ENCODE data around the gene CC2D2A. TPM values are rescaled to one million over a fixed set of nuclear protein-coding genes. Genes with fewer than 3 reads are reported as not detected.

The CC2D2A gene
- total RNA-seq, 1 experiment from 2014 or later: 10.2 TPM

- TF ChIP-seq PRDM15 (CRISPR knock-in tag; IDR thresholded peaks at IDR 0.05): no peak
- TF ChIP-seq PREB (CRISPR knock-in tag; IDR thresholded peaks at IDR 0.05; ENCODE audit: borderline replicate concordance): no peak
- TF ChIP-seq CREM (CRISPR knock-in tag; IDR thresholded peaks at IDR 0.05): no peak
Observed at GRCh38 chr4:15562114-15562513, 92.4 kb downstream of the CC2D2A start (continued).

GRCh38 chr4:15562623-15563022, 92.9 kb downstream of the CC2D2A start:
- DNase-seq (ENCODE audit: low spot score): no peak
- ChIA-PET CTCF (no interaction called here), POLR2A (no interaction called here)
- Mint-ChIP-seq H3K27me3 (ENCODE audit: low read depth) (no peaks in the 10 kb centered on the region), H3K27ac (no peak overlapping the region), H3K36me3 (peaks cover 17% of the 10 kb centered on the region), H3K4me1 (no peaks in the 10 kb centered on the region), H3K9me3 (no peaks in the 10 kb centered on the region), H3K4me3 (no peak overlapping the region)
- ATAC-seq: no peak
- TF ChIP-seq ELF4 (CRISPR knock-in tag; IDR thresholded peaks at IDR 0.05; ENCODE audit: low read depth): no peak
- no peak for TF ChIP-seq HMGXB4 (CRISPR knock-in tag; IDR thresholded peaks at IDR 0.05)
- TF ChIP-seq FOXK1 (CRISPR knock-in tag; IDR thresholded peaks at IDR 0.05): no peak
- TF ChIP-seq PRRX2 (CRISPR knock-in tag; IDR thresholded peaks at IDR 0.05): no peak
- no peak for TF ChIP-seq NFATC4 (CRISPR knock-in tag; IDR thresholded peaks at IDR 0.05)
- no peak for TF ChIP-seq ZNF232 (CRISPR knock-in tag; IDR thresholded peaks at IDR 0.05)
- no peak for TF ChIP-seq ZNF416 (CRISPR knock-in tag; IDR thresholded peaks at IDR 0.05)
- TF ChIP-seq, protein P1, sequence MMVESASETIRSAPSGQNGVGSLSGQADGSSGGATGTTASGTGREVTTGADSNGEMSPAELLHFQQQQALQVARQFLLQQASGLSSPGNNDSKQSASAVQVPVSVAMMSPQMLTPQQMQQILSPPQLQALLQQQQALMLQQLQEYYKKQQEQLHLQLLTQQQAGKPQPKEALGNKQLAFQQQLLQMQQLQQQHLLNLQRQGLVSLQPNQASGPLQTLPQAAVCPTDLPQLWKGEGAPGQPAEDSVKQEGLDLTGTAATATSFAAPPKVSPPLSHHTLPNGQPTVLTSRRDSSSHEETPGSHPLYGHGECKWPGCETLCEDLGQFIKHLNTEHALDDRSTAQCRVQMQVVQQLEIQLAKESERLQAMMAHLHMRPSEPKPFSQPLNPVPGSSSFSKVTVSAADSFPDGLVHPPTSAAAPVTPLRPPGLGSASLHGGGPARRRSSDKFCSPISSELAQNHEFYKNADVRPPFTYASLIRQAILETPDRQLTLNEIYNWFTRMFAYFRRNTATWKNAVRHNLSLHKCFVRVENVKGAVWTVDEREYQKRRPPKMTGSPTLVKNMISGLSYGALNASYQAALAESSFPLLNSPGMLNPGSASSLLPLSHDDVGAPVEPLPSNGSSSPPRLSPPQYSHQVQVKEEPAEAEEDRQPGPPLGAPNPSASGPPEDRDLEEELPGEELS (CRISPR knock-in tag; IDR thresholded peaks at IDR 0.05): no peak
- TF ChIP-seq, protein P2, sequence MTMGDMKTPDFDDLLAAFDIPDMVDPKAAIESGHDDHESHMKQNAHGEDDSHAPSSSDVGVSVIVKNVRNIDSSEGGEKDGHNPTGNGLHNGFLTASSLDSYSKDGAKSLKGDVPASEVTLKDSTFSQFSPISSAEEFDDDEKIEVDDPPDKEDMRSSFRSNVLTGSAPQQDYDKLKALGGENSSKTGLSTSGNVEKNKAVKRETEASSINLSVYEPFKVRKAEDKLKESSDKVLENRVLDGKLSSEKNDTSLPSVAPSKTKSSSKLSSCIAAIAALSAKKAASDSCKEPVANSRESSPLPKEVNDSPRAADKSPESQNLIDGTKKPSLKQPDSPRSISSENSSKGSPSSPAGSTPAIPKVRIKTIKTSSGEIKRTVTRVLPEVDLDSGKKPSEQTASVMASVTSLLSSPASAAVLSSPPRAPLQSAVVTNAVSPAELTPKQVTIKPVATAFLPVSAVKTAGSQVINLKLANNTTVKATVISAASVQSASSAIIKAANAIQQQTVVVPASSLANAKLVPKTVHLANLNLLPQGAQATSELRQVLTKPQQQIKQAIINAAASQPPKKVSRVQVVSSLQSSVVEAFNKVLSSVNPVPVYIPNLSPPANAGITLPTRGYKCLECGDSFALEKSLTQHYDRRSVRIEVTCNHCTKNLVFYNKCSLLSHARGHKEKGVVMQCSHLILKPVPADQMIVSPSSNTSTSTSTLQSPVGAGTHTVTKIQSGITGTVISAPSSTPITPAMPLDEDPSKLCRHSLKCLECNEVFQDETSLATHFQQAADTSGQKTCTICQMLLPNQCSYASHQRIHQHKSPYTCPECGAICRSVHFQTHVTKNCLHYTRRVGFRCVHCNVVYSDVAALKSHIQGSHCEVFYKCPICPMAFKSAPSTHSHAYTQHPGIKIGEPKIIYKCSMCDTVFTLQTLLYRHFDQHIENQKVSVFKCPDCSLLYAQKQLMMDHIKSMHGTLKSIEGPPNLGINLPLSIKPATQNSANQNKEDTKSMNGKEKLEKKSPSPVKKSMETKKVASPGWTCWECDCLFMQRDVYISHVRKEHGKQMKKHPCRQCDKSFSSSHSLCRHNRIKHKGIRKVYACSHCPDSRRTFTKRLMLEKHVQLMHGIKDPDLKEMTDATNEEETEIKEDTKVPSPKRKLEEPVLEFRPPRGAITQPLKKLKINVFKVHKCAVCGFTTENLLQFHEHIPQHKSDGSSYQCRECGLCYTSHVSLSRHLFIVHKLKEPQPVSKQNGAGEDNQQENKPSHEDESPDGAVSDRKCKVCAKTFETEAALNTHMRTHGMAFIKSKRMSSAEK (CRISPR knock-in tag; IDR thresholded peaks at IDR 0.05; ENCODE audit: borderline replicate concordance): no peak
- TF ChIP-seq ZNF396 (CRISPR knock-in tag; IDR thresholded peaks at IDR 0.05; ENCODE audit: borderline replicate concordance): no peak
- TF ChIP-seq, protein P3, sequence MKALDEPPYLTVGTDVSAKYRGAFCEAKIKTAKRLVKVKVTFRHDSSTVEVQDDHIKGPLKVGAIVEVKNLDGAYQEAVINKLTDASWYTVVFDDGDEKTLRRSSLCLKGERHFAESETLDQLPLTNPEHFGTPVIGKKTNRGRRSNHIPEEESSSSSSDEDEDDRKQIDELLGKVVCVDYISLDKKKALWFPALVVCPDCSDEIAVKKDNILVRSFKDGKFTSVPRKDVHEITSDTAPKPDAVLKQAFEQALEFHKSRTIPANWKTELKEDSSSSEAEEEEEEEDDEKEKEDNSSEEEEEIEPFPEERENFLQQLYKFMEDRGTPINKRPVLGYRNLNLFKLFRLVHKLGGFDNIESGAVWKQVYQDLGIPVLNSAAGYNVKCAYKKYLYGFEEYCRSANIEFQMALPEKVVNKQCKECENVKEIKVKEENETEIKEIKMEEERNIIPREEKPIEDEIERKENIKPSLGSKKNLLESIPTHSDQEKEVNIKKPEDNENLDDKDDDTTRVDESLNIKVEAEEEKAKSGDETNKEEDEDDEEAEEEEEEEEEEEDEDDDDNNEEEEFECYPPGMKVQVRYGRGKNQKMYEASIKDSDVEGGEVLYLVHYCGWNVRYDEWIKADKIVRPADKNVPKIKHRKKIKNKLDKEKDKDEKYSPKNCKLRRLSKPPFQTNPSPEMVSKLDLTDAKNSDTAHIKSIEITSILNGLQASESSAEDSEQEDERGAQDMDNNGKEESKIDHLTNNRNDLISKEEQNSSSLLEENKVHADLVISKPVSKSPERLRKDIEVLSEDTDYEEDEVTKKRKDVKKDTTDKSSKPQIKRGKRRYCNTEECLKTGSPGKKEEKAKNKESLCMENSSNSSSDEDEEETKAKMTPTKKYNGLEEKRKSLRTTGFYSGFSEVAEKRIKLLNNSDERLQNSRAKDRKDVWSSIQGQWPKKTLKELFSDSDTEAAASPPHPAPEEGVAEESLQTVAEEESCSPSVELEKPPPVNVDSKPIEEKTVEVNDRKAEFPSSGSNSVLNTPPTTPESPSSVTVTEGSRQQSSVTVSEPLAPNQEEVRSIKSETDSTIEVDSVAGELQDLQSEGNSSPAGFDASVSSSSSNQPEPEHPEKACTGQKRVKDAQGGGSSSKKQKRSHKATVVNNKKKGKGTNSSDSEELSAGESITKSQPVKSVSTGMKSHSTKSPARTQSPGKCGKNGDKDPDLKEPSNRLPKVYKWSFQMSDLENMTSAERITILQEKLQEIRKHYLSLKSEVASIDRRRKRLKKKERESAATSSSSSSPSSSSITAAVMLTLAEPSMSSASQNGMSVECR (CRISPR knock-in tag; IDR thresholded peaks at IDR 0.05; ENCODE audit: borderline replicate concordance): no peak
- TF ChIP-seq, protein P4, sequence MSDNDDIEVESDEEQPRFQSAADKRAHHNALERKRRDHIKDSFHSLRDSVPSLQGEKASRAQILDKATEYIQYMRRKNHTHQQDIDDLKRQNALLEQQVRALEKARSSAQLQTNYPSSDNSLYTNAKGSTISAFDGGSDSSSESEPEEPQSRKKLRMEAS (CRISPR knock-in tag; IDR thresholded peaks at IDR 0.05): no peak
- TF ChIP-seq PREB (CRISPR knock-in tag; IDR thresholded peaks at IDR 0.05; ENCODE audit: borderline replicate concordance): no peak
- TF ChIP-seq ZNF121 (CRISPR knock-in tag; IDR thresholded peaks at IDR 0.05): no peak
- no peak for TF ChIP-seq HMGA2 (CRISPR knock-in tag; IDR thresholded peaks at IDR 0.05)

Data from WTC11 (cell line).